Stimulated activated CD8-positive, alpha-beta memory T cell treated with anti-CD3 and anti-CD28 coated beads, Interleukin-7, amount 100 ng/mL, for 24 hours (primary cell): Measurements from ENCODE around the gene CHIA.

Experiments
- DNase-seq: peaks from one replicate; pipeline ENCODE4 v3.0.0-alpha.2; 2020; ENCODE audit warnings: low read depth

Gene CHIA

GRCh38 chr1:111366256-111366655, 75.6 kb downstream of the CHIA start:
- no peak for DNase-seq

DNA sequence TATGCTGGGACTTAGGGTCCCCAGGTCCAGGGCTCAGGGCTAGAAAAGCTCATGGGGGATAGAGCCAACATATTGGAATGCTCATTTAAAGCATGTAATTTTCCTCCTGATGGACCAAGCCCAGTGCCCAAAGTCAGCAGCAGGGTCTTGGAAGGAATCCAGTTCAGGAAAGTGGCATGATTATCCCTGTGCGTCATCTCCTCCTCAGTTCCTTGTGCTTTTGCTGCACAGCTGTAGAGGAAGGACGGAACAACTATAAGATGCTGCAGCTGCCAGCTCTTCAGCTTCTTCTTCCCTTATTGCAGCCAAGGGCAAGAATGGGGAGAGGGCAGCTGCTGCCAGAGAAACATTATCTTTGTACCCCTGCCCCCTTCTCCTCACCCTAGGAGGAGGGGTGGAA, 78.5 kb downstream of the CHIA start:
- no peak for DNase-seq

DNA sequence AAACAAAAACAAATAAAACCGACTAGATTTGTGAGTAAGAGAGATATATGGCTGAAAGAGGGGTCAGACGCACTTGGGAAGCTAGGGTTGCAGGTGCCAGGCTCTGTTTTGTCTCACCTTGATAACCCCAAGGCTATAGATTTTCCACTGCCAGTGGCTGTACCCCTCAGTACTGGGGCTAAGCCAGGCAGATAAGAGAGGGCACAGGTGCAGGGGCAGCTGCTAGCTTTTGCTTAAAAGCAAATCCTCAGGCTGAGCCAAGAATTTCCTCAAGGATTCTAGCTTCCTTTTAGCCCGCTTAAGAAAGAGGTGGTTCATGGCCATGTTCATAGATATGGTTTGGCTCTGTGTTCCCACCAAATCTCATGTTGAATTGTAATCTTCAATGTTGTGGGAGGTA, 79.0 kb downstream of the CHIA start:
- DNase-seq, result no peak
